Measurements from ENCODE around the gene C16orf86. TPM values are rescaled to one million over a fixed set of nuclear protein-coding genes. Genes with fewer than 3 reads are reported as not detected.

C16orf86 gene
- polyA plus RNA-seq, 3 donors = 4.1 to 11.3 (median 4.6) TPM

DNA sequence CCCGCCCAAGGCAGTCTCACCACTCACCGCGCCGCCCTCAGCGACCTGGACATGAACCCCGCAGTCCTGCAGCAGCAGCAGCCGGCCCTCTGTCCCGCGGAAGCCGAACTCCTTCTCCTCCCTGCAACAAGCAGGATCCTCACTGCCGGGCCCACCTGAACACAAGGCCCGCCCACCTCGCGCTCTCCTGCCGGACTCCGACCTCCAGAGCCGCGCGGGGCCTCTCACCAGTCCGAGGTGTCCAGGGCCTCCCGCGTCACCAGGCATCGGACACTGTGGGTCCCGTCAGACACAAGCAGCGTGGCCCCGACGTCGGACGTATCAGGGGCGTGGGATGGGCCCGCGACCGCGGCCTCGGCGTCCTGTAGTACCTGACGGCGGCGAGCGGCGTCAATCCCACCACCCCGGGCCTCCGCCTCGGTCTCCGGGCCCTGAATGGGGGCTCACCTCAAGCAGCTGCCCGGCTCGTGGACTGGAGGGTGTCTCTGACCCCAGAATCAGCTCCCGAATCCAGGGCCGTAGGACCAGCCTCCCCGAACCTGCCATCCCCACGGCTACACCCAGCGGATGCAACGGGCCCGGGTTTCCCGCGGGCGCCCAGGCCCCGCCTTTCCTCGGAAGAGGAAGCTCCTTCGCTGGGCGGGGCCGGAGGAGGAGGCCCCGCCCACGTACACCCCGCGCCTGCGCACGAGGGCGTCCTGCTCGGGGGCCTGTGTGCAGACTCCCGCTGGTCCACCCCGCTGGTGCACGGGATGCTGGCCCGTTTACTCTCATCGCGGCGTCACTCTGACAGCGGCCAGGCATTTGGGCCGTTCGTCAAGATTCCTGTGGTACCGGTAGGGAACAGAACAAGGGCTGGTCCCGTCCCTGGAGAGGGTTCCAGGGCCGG, 6.7 kb upstream of the C16orf86 start, which contains the start of gene ACD:
TSS of gene ACD (minus strand) at position 586 of the 889 bp plus-strand sequence. CDS start at position 546, 40 bp downstream.
- H3K4me3 Mint-ChIP-seq = peak within 1 kb of the TSS; percentile 90 to 92
- H3K9me3 Mint-ChIP-seq = no peaks in the 10 kb centered on the region
- Histone ChIP-seq H3K9me3 (replicated peaks in 1 of 2; ENCODE audit: control insufficient read depth in 1 of 2, insufficient read depth in 1 of 2, low read length in 2 of 2) (no peaks in the 10 kb centered on the region), H3K4me3 (replicated peaks in 1 of 3; ENCODE audit: low read depth in 2 of 3, low read length in 3 of 3) (peak within 1 kb of the TSS; percentile 74 to 92 (median 92)), H3K27me3 (ENCODE audit: control insufficient read depth in 2 of 2, insufficient read depth in 2 of 2, low read length in 2 of 2) (peaks cover 0 to 5% of the 10 kb centered on the region in 2 donors), H2AFZ (ENCODE audit: insufficient read depth, low read depth, low read length, poor library complexity, severe bottlenecking) (peak within 1 kb of the TSS; percentile 94), H3K79me2 (ENCODE audit: insufficient read depth, low read length) (peaks cover 8% of the 10 kb centered on the region), H3K4me1 (ENCODE audit: control insufficient read depth in 1 of 2, insufficient read depth in 2 of 2, low read length in 2 of 2) (peaks cover 20 to 27% of the 10 kb centered on the region in 2 donors), H4K20me1 (ENCODE audit: insufficient read depth, low read length) (no peaks in the 10 kb centered on the region), H3K9ac (ENCODE audit: insufficient read depth, low read length, poor library complexity, severe bottlenecking) (peak within 1 kb of the TSS; percentile 76), H3K27ac (ENCODE audit: low read depth in 1 of 2, low read length in 2 of 2) (peak within 1 kb of the TSS; percentile 87 to 94), H3K4me2 (replicated peaks; ENCODE audit: extremely low read depth, low read length, poor library complexity, severe bottlenecking) (peak within 1 kb of the TSS; percentile 98), H3K36me3 (replicated peaks in 1 of 2; ENCODE audit: control insufficient read depth in 1 of 2, insufficient read depth in 2 of 2, low read length in 2 of 2) (peaks cover 0 to 4% of the 10 kb centered on the region in 2 donors)
- H3K27me3 Mint-ChIP-seq (ENCODE audit: low read depth in 3 of 3) = peaks cover 8 to 11% (median 10%) of the 10 kb centered on the region in 3 donors
- H3K27ac Mint-ChIP-seq = peak within 1 kb of the TSS; percentile 96 to 99 (median 98)
- peaks cover 21% of the 10 kb centered on the region for H3K4me1 Mint-ChIP-seq
- H3K36me3 Mint-ChIP-seq = peaks cover 14 to 23% of the 10 kb centered on the region in 2 donors
- TF ChIP-seq CTCF (IDR thresholded peaks at IDR 0.05) = no peak
- intact Hi-C loops (cut with micrococcal nuclease) = loop anchor here (2.0 to 10.0 kb wide), 7 partner anchors 97 to 425 kb away; partner anchors contain the start of genes CENPT (in 1 of the 2), CTCF (in 1 of the 2), NFATC3 (in 1 of the 2) and NUTF2 (in 1 of the 2)
- WGBS (ENCODE audit: insufficient coverage) = under 1% methylated on average over 81 of the region's 83 CpGs
- peak; percentile 86 to 93 (median 90) for DNase-seq

DNA sequence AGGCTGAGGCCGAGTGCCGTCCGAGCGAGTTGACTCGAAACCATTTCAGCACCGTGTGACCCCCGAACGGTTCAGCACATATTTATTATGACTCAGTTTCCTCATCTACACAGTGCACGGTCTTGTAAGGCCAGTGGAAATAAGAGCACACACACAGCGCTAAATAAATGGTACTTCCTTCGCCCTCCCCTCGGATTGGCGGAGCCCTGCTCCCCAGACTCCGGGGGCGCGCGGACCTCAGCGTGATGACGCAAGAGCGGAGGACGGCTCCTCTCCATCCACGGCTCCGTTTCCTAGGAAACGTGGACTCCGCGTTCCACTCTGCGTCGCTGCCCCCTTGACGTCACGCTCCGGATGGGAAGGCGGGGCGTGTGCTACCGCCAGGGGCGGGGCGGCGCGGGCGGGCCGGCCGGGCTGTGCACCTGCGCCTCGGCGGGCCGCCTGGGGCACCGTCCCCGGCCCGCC, 6.0 kb upstream of the C16orf86 start, which contains the start of gene PARD6A:
TSS of gene PARD6A (plus strand) at position 397 of the 465 bp plus-strand sequence. CDS start 79 bp downstream, outside the sequence.
- H3K27me3 ChIP-seq (ENCODE audit: control insufficient read depth in 2 of 2, insufficient read depth in 2 of 2, low read length in 2 of 2) = peaks cover 0 to 5% of the 10 kb centered on the region in 2 donors
- Mint-ChIP-seq H3K4me1 (peaks cover 21% of the 10 kb centered on the region), H3K27ac (peak within 1 kb of the TSS; percentile 96 to 99 (median 98)), H3K27me3 (ENCODE audit: low read depth in 3 of 3) (peaks cover 8 to 11% (median 10%) of the 10 kb centered on the region in 3 donors), H3K36me3 (peaks cover 14 to 23% of the 10 kb centered on the region in 2 donors), H3K9me3 (no peaks in the 10 kb centered on the region), H3K4me3 (peak within 1 kb of the TSS; percentile 90 to 92)
- under 1% methylated on average over 40 of the region's 48 CpGs for WGBS (ENCODE audit: insufficient coverage)
- peak within 1 kb of the TSS; percentile 74 to 92 (median 92) for H3K4me3 ChIP-seq (replicated peaks in 1 of 3; ENCODE audit: low read depth in 2 of 3, low read length in 3 of 3)
- H3K9me3 ChIP-seq (replicated peaks in 1 of 2; ENCODE audit: control insufficient read depth in 1 of 2, insufficient read depth in 1 of 2, low read length in 2 of 2) = no peaks in the 10 kb centered on the region
- H2AFZ ChIP-seq (ENCODE audit: insufficient read depth, low read depth, low read length, poor library complexity, severe bottlenecking) = peak within 1 kb of the TSS; percentile 94
- peaks cover 20 to 30% of the 10 kb centered on the region in 2 donors for H3K4me1 ChIP-seq (ENCODE audit: control insufficient read depth in 1 of 2, insufficient read depth in 2 of 2, low read length in 2 of 2)
- no peaks in the 10 kb centered on the region for H4K20me1 ChIP-seq (ENCODE audit: insufficient read depth, low read length)
- H3K79me2 ChIP-seq (ENCODE audit: insufficient read depth, low read length) = peaks cover 8% of the 10 kb centered on the region
- peak; percentile 95 to 96 (median 96) for DNase-seq
- TF ChIP-seq CTCF (IDR thresholded peaks at IDR 0.05) = no peak
- H3K27ac ChIP-seq (ENCODE audit: low read depth in 1 of 2, low read length in 2 of 2) = peak within 1 kb of the TSS; percentile 87 to 94
- H3K9ac ChIP-seq (ENCODE audit: insufficient read depth, low read length, poor library complexity, severe bottlenecking) = peak within 1 kb of the TSS; percentile 76
- intact Hi-C loops (cut with micrococcal nuclease) = loop anchor here (2.0 to 10.0 kb wide), 6 partner anchors 98 to 424 kb away; partner anchors contain the start of genes CENPT (in 1 of the 2), CTCF (in 1 of the 2), NFATC3 (in 1 of the 2) and NUTF2 (in 1 of the 2)
- H3K36me3 ChIP-seq (replicated peaks in 1 of 2; ENCODE audit: control insufficient read depth in 1 of 2, insufficient read depth in 2 of 2, low read length in 2 of 2) = peaks cover 0 to 4% of the 10 kb centered on the region in 2 donors
- peak within 1 kb of the TSS; percentile 98 for H3K4me2 ChIP-seq (replicated peaks; ENCODE audit: extremely low read depth, low read length, poor library complexity, severe bottlenecking)

All from CD14-positive monocyte (primary cell).